ENCODE measurements around the gene FSTL4. TPM values are rescaled to one million over a fixed set of nuclear protein-coding genes. Genes with fewer than 3 reads are reported as not detected.

FSTL4 gene
- total and polyA plus RNA-seq, 4 donors: 0.02 to 0.18 TPM; not detected in 2

GRCh38 chr5:133147815-133148567, 464.4 kb downstream of the FSTL4 start:
- no peaks in the 10 kb centered on the region for H3K27me3 ChIP-seq (ENCODE audit: control insufficient read depth in 4 of 4, insufficient read depth in 4 of 4, low read length in 3 of 4)
- no peaks in the 10 kb centered on the region for H3K4me1 ChIP-seq (ENCODE audit: control insufficient read depth in 4 of 4, insufficient read depth in 4 of 4, low read length in 3 of 4)
- H3K36me3 ChIP-seq (ENCODE audit: control insufficient read depth in 4 of 4, insufficient read depth in 3 of 4, low read depth in 1 of 4, low read length in 3 of 4): no peaks in the 10 kb centered on the region
- no peak overlapping the region for H3K4me3 ChIP-seq (ENCODE audit: low read depth in 1 of 3, low read length in 3 of 3)
- DNase-seq (ENCODE audit: low spot score): no peak
- no peak overlapping the region for H3K27ac ChIP-seq (ENCODE audit: low read depth in 1 of 2, low read length in 2 of 2)
- no peaks in the 10 kb centered on the region for H3K9me3 ChIP-seq (ENCODE audit: control insufficient read depth in 4 of 4, low read length in 3 of 4)
- 94% methylated on average over 7 of the region's 7 CpGs for WGBS
- no peak for TF ChIP-seq GABPA (IDR thresholded peaks at IDR 0.05 in 1 of 2, conservative IDR thresholded peaks at IDR 0.05 in 1 of 2)
- no peak for TF ChIP-seq RXRA (IDR thresholded peaks at IDR 0.05)
- TF ChIP-seq MAX (IDR thresholded peaks at IDR 0.05): no peak
- TF ChIP-seq EGR1 (IDR thresholded peaks at IDR 0.05; ENCODE audit: low read depth in 2 of 2): no peak
- no peak for TF ChIP-seq REST (IDR thresholded peaks at IDR 0.05)
- no peak for TF ChIP-seq TAF1 (conservative IDR thresholded peaks at IDR 0.05)
- TF ChIP-seq JUND (IDR thresholded peaks at IDR 0.05): no peak
- no peak for TF ChIP-seq ZBTB33 (IDR thresholded peaks at IDR 0.05)
- no peak overlapping the region for H3K9ac ChIP-seq (ENCODE audit: low read depth in 1 of 2, low read length in 2 of 2)

- no peaks in the 10 kb centered on the region for H3K9me3 ChIP-seq (ENCODE audit: control insufficient read depth in 4 of 4, low read length in 3 of 4)
- H3K27ac ChIP-seq (ENCODE audit: low read depth in 1 of 2, low read length in 2 of 2): no peak overlapping the region
- H3K36me3 ChIP-seq (ENCODE audit: control insufficient read depth in 4 of 4, insufficient read depth in 3 of 4, low read depth in 1 of 4, low read length in 3 of 4): no peaks in the 10 kb centered on the region
- H3K4me1 ChIP-seq (ENCODE audit: control insufficient read depth in 4 of 4, insufficient read depth in 4 of 4, low read length in 3 of 4): no peaks in the 10 kb centered on the region
- no peak overlapping the region for H3K9ac ChIP-seq (ENCODE audit: low read depth in 1 of 2, low read length in 2 of 2)
- DNase-seq (ENCODE audit: low spot score): no peak
- no peak overlapping the region for H3K4me3 ChIP-seq (ENCODE audit: low read depth in 1 of 3, low read length in 3 of 3)
- WGBS: 72% methylated on average over 7 of the region's 7 CpGs
- TF ChIP-seq ZBTB33 (IDR thresholded peaks at IDR 0.05): no peak
- TF ChIP-seq CTCF (IDR thresholded peaks at IDR 0.05; ENCODE audit: low read depth, low read length, missing input control): no peak
- TF ChIP-seq JUND (IDR thresholded peaks at IDR 0.05): no peak
- TF ChIP-seq TAF1 (conservative IDR thresholded peaks at IDR 0.05): no peak
- no peak for TF ChIP-seq HNF4G (IDR thresholded peaks at IDR 0.05)
- TF ChIP-seq HNF4A (conservative IDR thresholded peaks at IDR 0.05): no peak
- no peak for TF ChIP-seq RXRA (IDR thresholded peaks at IDR 0.05)
- TF ChIP-seq ATF3 (IDR thresholded peaks at IDR 0.05): no peak
- no peak for TF ChIP-seq FOXA2 (IDR thresholded peaks at IDR 0.05)
- TF ChIP-seq RAD21 (IDR thresholded peaks at IDR 0.05): no peak
- TF ChIP-seq SP1 (IDR thresholded peaks at IDR 0.05): no peak
- no peak for TF ChIP-seq FOXA1 (IDR thresholded peaks at IDR 0.05)
- no peak for TF ChIP-seq REST (IDR thresholded peaks at IDR 0.05)
- no peak for TF ChIP-seq GABPA (IDR thresholded peaks at IDR 0.05 in 1 of 2, conservative IDR thresholded peaks at IDR 0.05 in 1 of 2)
- TF ChIP-seq NR2F2 (IDR thresholded peaks at IDR 0.05): no peak
- TF ChIP-seq YY1 (IDR thresholded peaks at IDR 0.05): no peak
- H3K27me3 ChIP-seq (ENCODE audit: control insufficient read depth in 4 of 4, insufficient read depth in 4 of 4, low read length in 3 of 4): no peaks in the 10 kb centered on the region
Observed at GRCh38 chr5:133147411-133147810, 464.9 kb downstream of the FSTL4 start.

Data from liver (tissue), 9 donors.